Upper lobe of right lung (tissue), 1 donor: ENCODE data around the gene AIFM2. TPM values are rescaled to one million over a fixed set of nuclear protein-coding genes. Genes with fewer than 3 reads are reported as not detected.

Experiments
- ATAC-seq: fragments of 200-7000 bp; cut with Tn5 transposase; one replicate; pipeline ENCODE4 v1.9.1; 2020; ENCODE audit warnings: mild to moderate bottlenecking, moderate library complexity
- DNase-seq: peaks from one replicate; pipeline ENCODE4 v3.0.0-alpha.2; 2020
- H3K27ac ChIP-seq: fragments of 200-600 bp; one replicate; pipeline ENCODE4 v1.8.0; 2022
- H3K27me3 ChIP-seq: fragments of 200-600 bp; one replicate; pipeline ENCODE4 v1.8.0; 2022; ENCODE audit warnings: mild to moderate bottlenecking
- H3K36me3 ChIP-seq: fragments of 200-600 bp; one replicate; pipeline ENCODE4 v1.8.0; 2022
- H3K4me1 ChIP-seq: fragments of 200-600 bp; one replicate; pipeline ENCODE4 v1.8.0; 2022
- H3K4me3 ChIP-seq: fragments of 200-600 bp; one replicate; pipeline ENCODE4 v1.8.0; 2022; ENCODE audit warnings: mild to moderate bottlenecking
- H3K9me3 ChIP-seq: fragments of 200-600 bp; one replicate; pipeline ENCODE4 v1.8.0; 2022
- intact Hi-C: fragments of 100-400 bp; cut with DNase I; formaldehyde crosslinking; loops from one replicate; pipeline ENCODE4 v1.11.0; 2022
- total RNA-seq: library from RNA; stranded (reverse); fragmentation: NEBNext Ultra II Directional; extraction: Animal tissue kit (Norgen Biotek cat#: 25700); gene quantifications from one replicate; pipeline ENCODE4 v1.2.1, GENCODE V29; 2021
- TF ChIP-seq, protein P1 (sequence below): fragments of 200-600 bp; IDR thresholded peaks from one replicate; pipeline ENCODE4 v1.8.0; 2022; ENCODE audit warnings: antibody characterized with exemption
- donor health status: DM: no; HTN: yes; CAD: no; lungs with severe emphysema.

The AIFM2 gene
- total RNA-seq, 1 donor from 2014 or later: 15.4 TPM

DNA sequence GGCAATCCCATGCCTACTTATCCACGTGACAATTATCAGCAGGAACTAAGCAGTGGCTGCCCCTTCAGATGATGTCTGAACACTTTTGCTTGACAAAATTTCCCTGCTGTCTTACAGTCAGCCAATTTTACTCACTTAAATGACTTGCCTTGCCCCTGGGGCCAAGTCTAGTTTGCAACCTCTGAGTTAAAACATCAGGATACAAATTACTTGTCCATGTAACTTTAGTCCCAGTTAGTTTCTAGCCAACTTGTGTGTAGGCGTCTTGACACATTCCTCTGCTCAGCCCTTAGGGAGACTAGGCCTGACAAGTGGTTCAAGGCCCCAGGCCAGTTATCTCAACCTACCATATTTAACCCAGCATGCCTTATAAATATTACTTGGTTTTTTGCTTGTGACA lies 25.5 kb upstream of the AIFM2 start:
- DNase-seq: no peak
- no peak overlapping the region for H3K27ac ChIP-seq
- H3K27me3 ChIP-seq: no peaks in the 10 kb centered on the region
- H3K9me3 ChIP-seq: no peaks in the 10 kb centered on the region
- no peak overlapping the region for H3K4me3 ChIP-seq
- intact Hi-C loops: no loop called here
- H3K36me3 ChIP-seq: peaks cover 80% of the 10 kb centered on the region
- TF ChIP-seq, protein P1, sequence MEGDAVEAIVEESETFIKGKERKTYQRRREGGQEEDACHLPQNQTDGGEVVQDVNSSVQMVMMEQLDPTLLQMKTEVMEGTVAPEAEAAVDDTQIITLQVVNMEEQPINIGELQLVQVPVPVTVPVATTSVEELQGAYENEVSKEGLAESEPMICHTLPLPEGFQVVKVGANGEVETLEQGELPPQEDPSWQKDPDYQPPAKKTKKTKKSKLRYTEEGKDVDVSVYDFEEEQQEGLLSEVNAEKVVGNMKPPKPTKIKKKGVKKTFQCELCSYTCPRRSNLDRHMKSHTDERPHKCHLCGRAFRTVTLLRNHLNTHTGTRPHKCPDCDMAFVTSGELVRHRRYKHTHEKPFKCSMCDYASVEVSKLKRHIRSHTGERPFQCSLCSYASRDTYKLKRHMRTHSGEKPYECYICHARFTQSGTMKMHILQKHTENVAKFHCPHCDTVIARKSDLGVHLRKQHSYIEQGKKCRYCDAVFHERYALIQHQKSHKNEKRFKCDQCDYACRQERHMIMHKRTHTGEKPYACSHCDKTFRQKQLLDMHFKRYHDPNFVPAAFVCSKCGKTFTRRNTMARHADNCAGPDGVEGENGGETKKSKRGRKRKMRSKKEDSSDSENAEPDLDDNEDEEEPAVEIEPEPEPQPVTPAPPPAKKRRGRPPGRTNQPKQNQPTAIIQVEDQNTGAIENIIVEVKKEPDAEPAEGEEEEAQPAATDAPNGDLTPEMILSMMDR: no peak
- no peak for ATAC-seq
- H3K4me1 ChIP-seq: peaks cover 15% of the 10 kb centered on the region

DNA sequence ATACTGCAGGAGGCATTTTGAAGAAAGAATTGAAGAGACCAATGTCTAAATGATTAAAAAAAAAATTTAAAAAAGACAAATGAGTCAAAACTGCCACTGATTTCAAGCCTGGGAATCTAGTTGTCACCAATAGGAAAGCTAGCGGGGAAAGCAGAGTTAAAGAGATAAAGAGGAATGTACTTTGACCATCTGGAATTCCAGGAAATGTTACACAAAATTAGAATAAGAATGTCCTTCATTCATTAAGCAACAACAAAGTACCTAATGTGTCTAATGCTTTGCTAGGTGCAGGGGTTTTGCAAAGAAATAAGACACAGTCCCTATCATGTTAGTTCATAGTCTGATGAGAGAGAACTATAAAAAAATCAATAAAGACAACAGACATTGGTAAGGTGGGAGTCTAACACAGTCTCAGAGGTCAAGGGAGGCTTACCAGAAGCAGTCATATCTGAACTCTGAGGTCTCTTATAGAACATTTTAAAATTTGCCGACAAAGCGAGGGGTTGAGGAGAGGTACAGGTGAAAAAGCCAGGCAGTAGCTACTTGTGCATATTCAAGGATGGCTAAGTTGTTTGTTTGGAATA lies 22.7 kb upstream of the AIFM2 start:
- no peak overlapping the region for H3K4me3 ChIP-seq
- no peaks in the 10 kb centered on the region for H3K27me3 ChIP-seq
- peaks cover 94% of the 10 kb centered on the region for H3K36me3 ChIP-seq
- no peaks in the 10 kb centered on the region for H3K9me3 ChIP-seq
- DNase-seq (no peak), ATAC-seq (no peak)
- no peak overlapping the region for H3K27ac ChIP-seq
- no peaks in the 10 kb centered on the region for H3K4me1 ChIP-seq
- TF ChIP-seq, protein P1: no peak
- intact Hi-C loops: no loop called here

DNA sequence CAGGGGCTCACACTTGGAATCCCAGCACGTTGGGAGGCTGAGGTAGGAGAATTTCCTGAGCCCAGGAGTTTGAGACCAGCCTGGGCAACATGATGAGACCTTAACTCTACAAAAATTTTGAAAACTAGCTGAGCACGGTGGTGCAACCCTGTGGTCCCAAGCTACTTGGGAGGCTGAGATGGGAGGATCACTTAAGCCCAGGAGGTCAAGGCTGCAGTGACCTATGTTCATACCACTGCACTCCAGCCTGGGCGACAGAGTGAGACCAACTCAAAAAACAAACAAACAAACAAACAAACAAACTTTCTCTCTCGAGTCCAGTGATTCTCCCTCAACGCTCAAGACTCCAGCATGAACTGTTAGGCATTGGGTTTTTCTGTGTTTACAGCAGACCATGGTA lies 15.9 kb upstream of the AIFM2 start:
- H3K4me3 ChIP-seq: no peak overlapping the region
- DNase-seq (no peak), ATAC-seq (no peak)
- intact Hi-C loops: no loop called here
- H3K27ac ChIP-seq: no peak overlapping the region
- H3K36me3 ChIP-seq: peaks cover 54% of the 10 kb centered on the region
- TF ChIP-seq, protein P1: no peak
- H3K4me1 ChIP-seq: peaks cover 10% of the 10 kb centered on the region
- no peaks in the 10 kb centered on the region for H3K27me3 ChIP-seq
- no peaks in the 10 kb centered on the region for H3K9me3 ChIP-seq

DNA sequence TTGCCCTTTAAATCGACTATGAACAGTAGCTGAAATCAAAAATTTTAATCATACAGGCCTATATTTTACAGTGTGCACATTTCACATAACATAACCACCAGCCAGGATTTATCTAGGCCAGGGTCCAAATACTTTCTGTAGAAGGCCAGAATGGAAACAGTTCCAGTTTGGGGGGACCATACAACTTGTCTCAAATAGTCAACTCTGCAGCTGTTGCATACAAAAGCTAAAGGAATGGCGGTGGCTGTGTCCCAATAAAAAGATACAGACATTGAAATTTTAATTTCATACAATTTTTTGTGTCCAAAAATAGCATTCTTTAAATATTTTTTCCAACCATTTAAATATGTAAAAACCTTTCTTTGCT lies 14.6 kb upstream of the AIFM2 start:
- peak overlapping the region; percentile 91 for H3K27ac ChIP-seq
- intact Hi-C loops: no loop called here
- DNase-seq (no peak), ATAC-seq (no peak)
- TF ChIP-seq, protein P1: no peak
- peaks cover 41% of the 10 kb centered on the region for H3K36me3 ChIP-seq
- H3K4me1 ChIP-seq: peaks cover 10% of the 10 kb centered on the region
- no peaks in the 10 kb centered on the region for H3K27me3 ChIP-seq
- H3K9me3 ChIP-seq: no peaks in the 10 kb centered on the region
- peak overlapping the region; percentile 95 for H3K4me3 ChIP-seq

DNA sequence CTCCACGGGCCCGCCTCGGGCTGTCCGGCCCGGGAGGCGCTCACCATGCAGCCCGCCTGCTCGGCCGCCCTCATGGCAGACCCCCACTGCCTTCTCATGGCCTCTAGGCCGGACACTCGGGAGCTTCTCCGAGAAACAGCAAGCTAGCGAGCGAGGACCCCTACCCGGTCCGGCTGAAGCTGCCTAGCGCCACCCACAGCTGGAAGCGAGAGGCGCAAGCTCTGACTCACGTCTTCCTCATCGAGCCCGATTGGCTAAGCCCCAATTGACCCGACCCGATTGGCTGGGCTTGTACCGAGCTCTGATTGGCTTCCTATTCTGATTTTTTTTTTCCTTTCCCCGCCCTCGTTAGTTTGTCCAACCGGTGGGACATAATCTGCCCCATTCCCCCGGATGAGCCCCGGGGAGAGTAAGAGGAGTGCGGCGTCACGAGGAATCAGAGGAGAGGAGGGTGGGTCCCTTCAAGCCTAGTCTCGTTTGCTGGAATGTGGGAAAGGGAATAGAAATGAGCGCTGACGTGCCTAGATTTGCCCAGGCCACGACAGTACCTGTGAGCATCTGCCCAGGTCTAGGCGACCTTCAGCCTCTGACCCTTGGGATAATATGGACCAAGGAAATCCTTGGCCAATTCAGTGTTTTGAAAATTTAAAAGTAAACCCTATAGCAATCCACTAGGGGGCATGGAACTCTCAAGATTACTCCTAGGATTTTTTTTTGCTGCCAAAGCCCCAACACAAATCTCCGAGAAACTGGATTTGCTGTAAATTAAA lies 14.0 kb upstream of the AIFM2 start, which contains the start of gene TYSND1:
Gene TYSND1 (minus strand): TSS at position 212 of the 770 bp plus-strand sequence. CDS start 114 bp downstream, at position 98.
- peak within 1 kb of the TSS; percentile 95 for H3K4me3 ChIP-seq
- ATAC-seq (peak; percentile 95), DNase-seq (peak; percentile 97)
- TF ChIP-seq, protein P1: peak; percentile 68
- intact Hi-C loops: no loop called here
- H3K36me3 ChIP-seq: peaks cover 35% of the 10 kb centered on the region
- no peaks in the 10 kb centered on the region for H3K9me3 ChIP-seq
- peaks cover 10% of the 10 kb centered on the region for H3K4me1 ChIP-seq
- peak within 1 kb of the TSS; percentile 91 for H3K27ac ChIP-seq
- no peaks in the 10 kb centered on the region for H3K27me3 ChIP-seq
